GM12873 (cell line): ENCODE results near the gene CCDC187.

ENCODE experiments used
- TF ChIP-seq, protein P1 (sequence below): IDR thresholded peaks from 2 replicates; pipeline ENCODE4 v1.5.1; 2012; ENCODE audit warnings: low read depth, mild to moderate bottlenecking, moderate library complexity, low read length, control low read depth; ENCODE audit not compliant: insufficient read depth; ENCODE audit errors: missing control alignments

CCDC187 gene

DNA sequence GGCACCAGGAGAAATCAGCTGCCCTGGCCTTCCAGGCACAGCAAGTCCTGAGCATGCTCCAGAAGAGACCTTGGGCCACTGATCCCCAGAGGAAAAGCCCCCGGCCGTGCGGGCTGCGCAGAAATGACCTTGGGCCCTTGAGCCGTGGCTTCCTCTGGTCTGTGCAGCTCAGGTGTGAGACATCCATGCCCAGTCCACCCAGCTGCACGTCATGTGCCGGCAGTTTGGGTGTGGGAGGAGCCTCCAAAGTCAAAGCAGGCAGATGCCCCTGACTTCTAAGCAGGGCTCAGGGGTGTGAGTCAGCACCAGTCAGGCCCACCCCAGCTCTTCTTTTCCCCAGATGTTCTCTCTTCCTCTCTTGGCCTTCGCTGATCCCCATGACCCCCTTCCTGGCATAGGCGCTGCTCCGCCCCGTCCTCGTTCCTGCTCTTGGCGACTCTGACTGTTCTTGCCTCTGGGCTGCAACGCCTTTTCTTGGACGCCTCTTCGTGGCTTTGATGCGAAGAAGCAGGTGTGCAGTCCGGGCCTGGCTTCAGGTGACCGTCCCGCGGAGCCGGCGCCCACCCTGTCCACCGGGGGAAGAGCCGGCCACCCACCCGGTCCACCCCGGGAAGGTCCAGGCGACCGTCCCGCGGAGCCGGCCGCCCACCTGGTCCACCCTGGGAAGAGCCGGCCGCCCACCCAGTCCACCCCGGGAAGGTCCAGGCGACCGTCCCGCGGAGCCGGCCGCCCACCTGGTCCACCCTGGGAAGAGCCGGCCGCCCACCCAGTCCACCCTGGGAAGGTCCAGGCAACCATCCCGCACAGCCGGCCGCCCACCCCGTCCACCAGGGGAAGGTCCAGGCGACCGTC lies 52.4 kb downstream of the CCDC187 start:
- TF ChIP-seq, protein P1, sequence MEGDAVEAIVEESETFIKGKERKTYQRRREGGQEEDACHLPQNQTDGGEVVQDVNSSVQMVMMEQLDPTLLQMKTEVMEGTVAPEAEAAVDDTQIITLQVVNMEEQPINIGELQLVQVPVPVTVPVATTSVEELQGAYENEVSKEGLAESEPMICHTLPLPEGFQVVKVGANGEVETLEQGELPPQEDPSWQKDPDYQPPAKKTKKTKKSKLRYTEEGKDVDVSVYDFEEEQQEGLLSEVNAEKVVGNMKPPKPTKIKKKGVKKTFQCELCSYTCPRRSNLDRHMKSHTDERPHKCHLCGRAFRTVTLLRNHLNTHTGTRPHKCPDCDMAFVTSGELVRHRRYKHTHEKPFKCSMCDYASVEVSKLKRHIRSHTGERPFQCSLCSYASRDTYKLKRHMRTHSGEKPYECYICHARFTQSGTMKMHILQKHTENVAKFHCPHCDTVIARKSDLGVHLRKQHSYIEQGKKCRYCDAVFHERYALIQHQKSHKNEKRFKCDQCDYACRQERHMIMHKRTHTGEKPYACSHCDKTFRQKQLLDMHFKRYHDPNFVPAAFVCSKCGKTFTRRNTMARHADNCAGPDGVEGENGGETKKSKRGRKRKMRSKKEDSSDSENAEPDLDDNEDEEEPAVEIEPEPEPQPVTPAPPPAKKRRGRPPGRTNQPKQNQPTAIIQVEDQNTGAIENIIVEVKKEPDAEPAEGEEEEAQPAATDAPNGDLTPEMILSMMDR: no peak

DNA sequence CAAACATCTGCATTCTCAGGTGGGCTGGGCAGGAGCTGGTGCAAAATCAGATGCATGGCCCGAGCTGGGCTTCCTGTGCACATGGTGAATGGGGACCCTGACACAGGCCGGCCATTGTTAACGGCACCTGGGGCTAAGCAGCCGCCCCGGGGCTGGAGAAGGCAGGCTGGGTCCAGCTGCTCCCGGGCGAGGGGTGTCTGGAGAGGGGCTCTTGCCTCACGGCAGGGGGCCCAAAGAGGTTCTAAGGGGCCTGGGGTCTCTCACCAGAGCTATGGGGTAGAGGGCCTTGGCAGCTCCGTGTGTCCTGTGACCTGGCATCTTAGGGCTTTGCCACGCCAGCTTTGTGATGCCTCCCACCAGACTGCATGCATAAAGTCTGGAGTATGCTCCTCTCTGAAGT lies 53.2 kb downstream of the CCDC187 start:
- TF ChIP-seq, protein P1: no peak

DNA sequence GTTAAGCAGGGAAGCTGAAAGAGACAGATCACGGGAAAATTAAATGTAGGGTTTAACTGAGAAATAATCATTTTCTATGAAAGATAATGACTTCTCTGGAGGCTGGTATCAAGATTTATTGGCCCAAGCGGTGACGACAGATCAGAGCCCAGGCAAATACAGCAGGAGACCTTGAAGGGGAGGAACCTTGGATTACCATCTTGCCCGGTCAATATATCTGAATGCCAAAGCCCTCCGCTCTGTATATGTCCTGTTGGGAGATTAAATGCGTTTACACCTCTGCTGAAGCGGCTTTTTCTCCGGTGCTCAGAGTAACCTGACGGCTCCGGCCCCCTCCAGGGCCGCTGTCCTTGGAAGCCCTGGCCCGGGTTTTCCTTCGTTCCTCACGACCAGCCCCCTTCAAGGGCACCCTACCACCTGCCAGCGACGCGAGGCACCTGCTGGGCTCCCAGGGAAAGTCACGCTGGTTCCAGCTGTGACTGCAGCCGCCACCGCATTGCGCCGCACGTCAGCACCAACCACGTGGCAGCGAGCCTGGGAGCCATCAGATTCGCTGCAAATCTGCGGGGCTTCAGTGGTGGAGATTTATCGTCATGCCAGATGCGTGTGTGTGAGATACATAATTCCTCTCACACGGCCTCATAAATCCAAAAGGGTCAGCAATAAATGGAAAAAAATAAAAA lies 53.9 kb downstream of the CCDC187 start:
- TF ChIP-seq, protein P1: no peak

DNA sequence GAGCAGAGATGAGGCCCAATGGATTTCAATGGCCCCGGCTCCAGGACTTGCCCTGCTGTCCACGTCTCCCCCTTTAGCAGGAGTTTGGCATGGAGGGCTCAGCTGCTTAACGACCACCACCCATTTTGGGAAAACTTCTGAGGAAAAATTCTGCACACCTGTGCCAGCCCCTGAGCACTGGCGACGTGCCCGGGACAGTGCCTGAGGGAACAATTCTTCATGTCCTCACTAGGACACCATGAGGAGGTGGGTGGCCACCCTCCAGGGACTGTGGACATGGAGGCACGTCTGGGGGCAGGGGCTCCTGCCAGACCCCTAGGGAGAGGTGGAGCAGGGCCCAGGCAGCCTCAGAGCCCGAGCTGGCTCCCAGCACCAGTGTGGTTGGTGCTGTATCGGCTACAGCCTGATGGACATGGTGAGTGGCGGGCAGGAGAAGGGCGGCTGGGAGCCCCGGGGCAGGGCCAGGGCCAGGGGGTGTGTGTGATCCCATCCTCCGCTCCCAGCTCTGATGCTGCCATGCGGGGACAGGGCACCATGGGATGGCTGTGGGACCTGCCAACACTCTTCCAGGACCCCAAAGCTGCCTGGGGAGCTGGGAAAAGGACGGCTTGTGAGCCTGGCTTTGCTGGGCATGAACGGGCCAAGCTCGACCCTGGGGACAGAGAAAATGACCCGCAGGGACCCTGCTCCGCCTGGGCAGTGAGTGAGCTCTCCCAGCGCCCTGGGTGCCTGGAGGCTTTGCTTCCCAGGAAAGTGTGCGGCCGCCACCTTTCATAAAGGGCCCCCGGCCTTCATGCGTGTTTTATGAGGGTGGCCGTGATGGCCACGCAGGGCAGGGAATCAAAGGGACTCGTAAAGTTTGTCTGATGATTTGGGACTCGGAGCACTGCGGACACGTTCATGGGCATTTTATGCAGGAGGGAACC lies 54.7 kb downstream of the CCDC187 start:
- TF ChIP-seq, protein P1: no peak

DNA sequence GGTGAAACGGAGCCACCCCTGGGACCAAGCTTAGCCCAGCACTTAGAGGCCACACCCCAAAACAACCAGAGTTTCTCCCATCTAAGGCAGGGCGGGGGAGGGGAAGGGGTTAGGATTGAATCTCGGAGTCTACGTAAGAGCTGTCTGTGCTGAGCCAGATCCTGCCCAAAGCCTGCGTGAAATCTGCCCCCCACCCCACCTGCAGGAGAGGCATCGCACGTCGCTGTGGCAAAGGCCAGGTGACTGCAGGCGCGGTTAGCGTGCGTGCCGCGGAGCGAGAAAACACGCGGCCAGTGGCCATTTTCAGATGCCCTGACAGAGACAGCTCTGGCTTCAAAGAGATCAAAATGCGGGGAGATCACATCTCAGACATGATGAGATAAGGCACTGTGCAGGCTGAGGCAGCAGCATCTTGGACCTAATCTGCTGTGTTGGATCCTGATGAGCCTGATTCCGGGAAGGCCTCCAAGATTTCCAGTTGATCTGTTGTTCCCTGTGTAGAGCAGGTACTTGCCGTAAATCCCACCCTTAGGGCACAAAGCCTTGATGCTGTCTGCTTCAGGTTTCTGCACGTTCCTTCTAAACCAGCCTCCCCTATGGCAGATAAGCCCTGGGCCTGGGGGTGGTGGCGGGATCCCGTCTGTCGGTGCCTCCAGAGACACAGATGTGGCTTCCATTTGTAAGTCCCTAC lies 55.8 kb downstream of the CCDC187 start:
- TF ChIP-seq, protein P1: no peak

DNA sequence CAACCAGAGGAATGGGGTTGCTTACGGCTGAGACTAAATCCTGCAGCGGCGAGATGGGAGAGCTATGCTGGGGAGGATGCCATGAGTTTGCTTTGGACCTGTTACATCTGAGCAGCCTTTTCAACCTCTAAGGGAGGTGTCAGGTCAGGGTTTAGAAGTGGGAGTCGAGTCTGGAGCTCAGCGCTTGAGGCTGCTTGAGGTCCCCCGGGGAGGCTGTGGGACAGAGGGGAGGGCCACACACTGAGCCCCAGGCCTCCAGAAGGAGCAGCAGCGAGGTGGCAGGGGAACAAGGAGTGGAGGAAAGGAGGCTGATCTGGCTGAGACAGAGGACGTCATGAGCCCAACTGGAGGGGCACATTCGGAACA lies 56.4 kb downstream of the CCDC187 start:
- TF ChIP-seq, protein P1: no peak
